ENCODE measurements around the gene TRIM29.

Gene TRIM29

GRCh38 chr11:120136356-120136755, 1.6 kb downstream of the TRIM29 start:
- no peak for DNase-seq

- no peak for DNase-seq
Measured at GRCh38 chr11:120135838-120136237, 2.1 kb downstream of the TRIM29 start.

GRCh38 chr11:120134931-120135228, 3.0 kb downstream of the TRIM29 start:
- DNase-seq, result no peak

GRCh38 chr11:120134106-120134930, 3.6 kb downstream of the TRIM29 start:
- no peak for DNase-seq

GRCh38 chr11:120133216-120134105, 4.5 kb downstream of the TRIM29 start:
- no peak for DNase-seq

- no peak for DNase-seq
Measured at GRCh38 chr11:120132645-120133185, 5.2 kb downstream of the TRIM29 start.

- no peak for DNase-seq
Measured at GRCh38 chr11:120131941-120132644, 5.8 kb downstream of the TRIM29 start.

GRCh38 chr11:120130991-120131760, 6.7 kb downstream of the TRIM29 start:
- DNase-seq, result no peak

- no peak for DNase-seq
Measured at GRCh38 chr11:120130176-120130980, 7.5 kb downstream of the TRIM29 start.

GRCh38 chr11:120129570-120129969, 8.3 kb downstream of the TRIM29 start:
- no peak for DNase-seq

- DNase-seq, result no peak
Measured at GRCh38 chr11:120128392-120129119, 9.4 kb downstream of the TRIM29 start.

- DNase-seq, result no peak
Measured at GRCh38 chr11:120127236-120127635, 10.7 kb downstream of the TRIM29 start.

- DNase-seq, result no peak
Measured at GRCh38 chr11:120126620-120127019, 11.3 kb downstream of the TRIM29 start.

GRCh38 chr11:120125509-120125908, 12.4 kb downstream of the TRIM29 start:
- no peak for DNase-seq

- DNase-seq, result peak in 1 of 2 experiments; percentile 4
Measured at GRCh38 chr11:120125024-120125423, 12.9 kb downstream of the TRIM29 start.

- DNase-seq, result no peak
Measured at GRCh38 chr11:120124355-120124754, 13.6 kb downstream of the TRIM29 start.

- no peak for DNase-seq
Measured at GRCh38 chr11:120123946-120124345, 14.0 kb downstream of the TRIM29 start.

GRCh38 chr11:120122924-120123683, 14.8 kb downstream of the TRIM29 start:
- DNase-seq, result no peak

- DNase-seq, result no peak
Measured at GRCh38 chr11:120121914-120122473, 15.9 kb downstream of the TRIM29 start.

GRCh38 chr11:120121336-120121735, 16.6 kb downstream of the TRIM29 start:
- DNase-seq, result no peak

Measured in SW 1271 (cell line).